ENCODE data around the gene ITGAV. TPM values are rescaled to one million over a fixed set of nuclear protein-coding genes. Genes with fewer than 3 reads are reported as not detected.

ITGAV gene
- total and polyA plus RNA-seq, 2 donors (not counting 3 experiments of a cell fraction or from before 2014, with no cell fraction given): 61.8 to 131 TPM

- intact Hi-C loops (cut with micrococcal nuclease) (no loop called here), dilution Hi-C loops (cut with MboI; ENCODE audit: extremely low pct_ligation_motif_present, low sequenced_read_pairs) (no loop called here)
- ChIA-PET CTCF (no interaction called here), POLR2A (no interaction called here)
- FAIRE-seq (no peak), DNase-seq (ENCODE audit: low read depth, low spot score) (no peak)
- Histone ChIP-seq H3K9me1 (replicated peaks; ENCODE audit: control insufficient read depth, extremely low read depth, insufficient read depth, low read length) (no peaks in the 10 kb centered on the region), H3K9me3 (replicated peaks; ENCODE audit: control insufficient read depth, insufficient read depth, low read length) (no peaks in the 10 kb centered on the region), H3K27ac (ENCODE audit: insufficient read depth, low read depth, low read length) (no peak overlapping the region), H3K4me3 (replicated peaks in 1 of 3; ENCODE audit: insufficient read depth in 1 of 3, low read depth in 1 of 3, low read length in 3 of 3) (no peak overlapping the region), H2AFZ (ENCODE audit: low read depth, low read length) (no peak overlapping the region), H3K36me3 (ENCODE audit: control insufficient read depth in 2 of 2, extremely low read depth in 1 of 2, insufficient read depth in 2 of 2, low read length in 2 of 2) (no peaks in the 10 kb centered on the region), H4K20me1 (replicated peaks; ENCODE audit: control insufficient read depth, extremely low read depth, insufficient read depth, low read length) (no peaks in the 10 kb centered on the region), H3K27me3 (ENCODE audit: control insufficient read depth in 2 of 2, insufficient read depth in 2 of 2, low read length in 2 of 2) (no peaks in the 10 kb centered on the region), H3K4me1 (ENCODE audit: control insufficient read depth, extremely low read depth, insufficient read depth, low read length) (no peaks in the 10 kb centered on the region), H3K79me2 (ENCODE audit: control insufficient read depth, insufficient read depth, low read length) (no peaks in the 10 kb centered on the region), H3K9ac (replicated peaks; ENCODE audit: extremely low read depth, insufficient read depth, low read length) (no peak overlapping the region), H3K4me2 (ENCODE audit: insufficient read depth, low read length) (no peak overlapping the region)
- BruUV-seq (replicated peaks): no TSS peak
- TF ChIP-seq POLR2AphosphoS5 (IDR thresholded peaks at IDR 0.05; ENCODE audit: insufficient read depth, low read depth, low read length): no peak
- TF ChIP-seq GATA2 (IDR thresholded peaks at IDR 0.05; ENCODE audit: insufficient read depth, insufficient read length, low read depth, low read length): no peak
- no peak for TF ChIP-seq FOS (IDR thresholded peaks at IDR 0.05; ENCODE audit: borderline replicate concordance, insufficient read depth, low read length)
- no peak for TF ChIP-seq EZH2 (IDR thresholded peaks at IDR 0.05; ENCODE audit: borderline replicate concordance, low read depth, low read length, severe bottlenecking)
- TF ChIP-seq POLR2A (IDR thresholded peaks at IDR 0.05; ENCODE audit: low read depth, low read length): no peak
- TF ChIP-seq CTCF (IDR thresholded peaks at IDR 0.05; ENCODE audit: extremely low read depth in 1 of 2, insufficient read depth in 1 of 2, low read depth in 1 of 2, low read length in 2 of 2): no peak
- no peak for TF ChIP-seq MYC (IDR thresholded peaks at IDR 0.05; ENCODE audit: low read depth, low read length)
- TF ChIP-seq JUN (IDR thresholded peaks at IDR 0.05; ENCODE audit: borderline replicate concordance, insufficient read depth, insufficient read length, low read depth): no peak
- TF ChIP-seq MAX (IDR thresholded peaks at IDR 0.05; ENCODE audit: insufficient read depth, insufficient read length): no peak
Observed at GRCh38 chr2:186702006-186702405, 112.2 kb downstream of the ITGAV start.
